ENCODE data around the gene MYH16. TPM values are rescaled to one million over a fixed set of nuclear protein-coding genes. Genes with fewer than 3 reads are reported as not detected.

The MYH16 gene
- total and polyA plus RNA-seq, 9 of the 15 experiments (the other 6 are each of a cell fraction or from before 2014, with no cell fraction given) = 0.09 TPM; not detected in 8

DNA sequence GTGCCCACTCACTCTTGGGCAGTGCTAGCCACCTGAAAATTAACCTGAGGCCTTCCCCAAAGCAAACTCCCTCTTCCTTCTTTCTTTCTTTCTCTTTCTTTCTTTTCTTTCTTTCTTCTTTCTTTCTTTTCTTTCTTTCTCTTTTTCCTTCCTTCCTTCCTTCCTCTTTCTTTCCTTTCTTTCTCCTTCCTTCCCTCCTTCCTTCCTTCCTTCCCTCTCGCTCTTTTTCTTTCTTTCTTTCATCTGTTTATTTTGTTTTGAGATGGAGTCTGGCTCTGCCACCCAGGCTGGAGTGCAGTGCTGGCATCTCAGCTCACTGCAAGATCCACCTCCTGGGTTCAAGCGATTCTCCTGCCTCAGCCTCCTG lies 47.8 kb upstream of the MYH16 start (continued):
- peak; percentile 100 for TF ChIP-seq ZNF512 (tag; IDR thresholded peaks at IDR 0.05)
- TF ChIP-seq, protein P1, sequence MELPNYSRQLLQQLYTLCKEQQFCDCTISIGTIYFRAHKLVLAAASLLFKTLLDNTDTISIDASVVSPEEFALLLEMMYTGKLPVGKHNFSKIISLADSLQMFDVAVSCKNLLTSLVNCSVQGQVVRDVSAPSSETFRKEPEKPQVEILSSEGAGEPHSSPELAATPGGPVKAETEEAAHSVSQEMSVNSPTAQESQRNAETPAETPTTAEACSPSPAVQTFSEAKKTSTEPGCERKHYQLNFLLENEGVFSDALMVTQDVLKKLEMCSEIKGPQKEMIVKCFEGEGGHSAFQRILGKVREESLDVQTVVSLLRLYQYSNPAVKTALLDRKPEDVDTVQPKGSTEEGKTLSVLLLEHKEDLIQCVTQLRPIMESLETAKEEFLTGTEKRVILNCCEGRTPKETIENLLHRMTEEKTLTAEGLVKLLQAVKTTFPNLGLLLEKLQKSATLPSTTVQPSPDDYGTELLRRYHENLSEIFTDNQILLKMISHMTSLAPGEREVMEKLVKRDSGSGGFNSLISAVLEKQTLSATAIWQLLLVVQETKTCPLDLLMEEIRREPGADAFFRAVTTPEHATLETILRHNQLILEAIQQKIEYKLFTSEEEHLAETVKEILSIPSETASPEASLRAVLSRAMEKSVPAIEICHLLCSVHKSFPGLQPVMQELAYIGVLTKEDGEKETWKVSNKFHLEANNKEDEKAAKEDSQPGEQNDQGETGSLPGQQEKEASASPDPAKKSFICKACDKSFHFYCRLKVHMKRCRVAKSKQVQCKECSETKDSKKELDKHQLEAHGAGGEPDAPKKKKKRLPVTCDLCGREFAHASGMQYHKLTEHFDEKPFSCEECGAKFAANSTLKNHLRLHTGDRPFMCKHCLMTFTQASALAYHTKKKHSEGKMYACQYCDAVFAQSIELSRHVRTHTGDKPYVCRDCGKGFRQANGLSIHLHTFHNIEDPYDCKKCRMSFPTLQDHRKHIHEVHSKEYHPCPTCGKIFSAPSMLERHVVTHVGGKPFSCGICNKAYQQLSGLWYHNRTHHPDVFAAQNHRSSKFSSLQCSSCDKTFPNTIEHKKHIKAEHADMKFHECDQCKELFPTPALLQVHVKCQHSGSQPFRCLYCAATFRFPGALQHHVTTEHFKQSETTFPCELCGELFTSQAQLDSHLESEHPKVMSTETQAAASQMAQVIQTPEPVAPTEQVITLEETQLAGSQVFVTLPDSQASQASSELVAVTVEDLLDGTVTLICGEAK (IDR thresholded peaks at IDR 0.05) = 0 out of 2 replicates have a peak, but pooled peaks have one; percentile 14
- TF ChIP-seq, protein P1 (CRISPR knock-in tag; IDR thresholded peaks at IDR 0.05) = no peak
- TF ChIP-seq PHB2 (IDR thresholded peaks at IDR 0.05; ENCODE audit: low read depth) = peak; percentile 69; the same call in 1 of the 2 replicates
- peak; percentile 75 for TF ChIP-seq MTA1 (IDR thresholded peaks at IDR 0.05; ENCODE audit: borderline replicate concordance)
- peak; percentile 45 for TF ChIP-seq BRD9 (IDR thresholded peaks at IDR 0.05; ENCODE audit: low read depth, partially characterized antibody)
- peak; percentile 91; the same call in 1 of the 2 replicates for TF ChIP-seq LARP7 (IDR thresholded peaks at IDR 0.05)
- peak; percentile 86; the same call in 1 of the 2 replicates for TF ChIP-seq DNMT1 (IDR thresholded peaks at IDR 0.05)
- no peak for TF ChIP-seq HDGF (IDR thresholded peaks at IDR 0.05)
- TF ChIP-seq HDAC1 (IDR thresholded peaks at IDR 0.05) = peak; percentile 21 to 50; a peak in 3 of 4 replicates
- no peak for TF ChIP-seq RAD21 (CRISPR knock-in tag; conservative IDR thresholded peaks at IDR 0.05 in 1 of 2, IDR thresholded peaks at IDR 0.05 in 1 of 2)
- no peak for TF ChIP-seq GABPB1 (CRISPR knock-in tag; IDR thresholded peaks at IDR 0.05)
- peak; percentile 22; the same call in 1 of the 2 replicates for TF ChIP-seq TOE1 (IDR thresholded peaks at IDR 0.05; ENCODE audit: borderline replicate concordance)
- TF ChIP-seq TOE1 (CRISPR knock-in tag; IDR thresholded peaks at IDR 0.05; ENCODE audit: borderline replicate concordance, low read depth) = no peak
- TF ChIP-seq ZNF280A (IDR thresholded peaks at IDR 0.05; ENCODE audit: low read depth, partially characterized antibody) = no peak
- no peak for TF ChIP-seq TARDBP (IDR thresholded peaks at IDR 0.05)

Measured in K562 (cell line).